OCI-LY7 (cell line): Measurements from ENCODE around the gene APOE.

Source experiments
- CTCF ChIP-seq: fragments of 200-600 bp; sonication (generic); conservative IDR thresholded peaks from 2 replicates; pipeline ENCODE4 v1.5.1; 2014; ENCODE audit warnings: mild to moderate bottlenecking, antibody characterized with exemption, low read length, moderate library complexity, mixed read lengths
- EZH2phosphoT487 ChIP-seq: fragments of 200-600 bp; sonication (generic); IDR thresholded peaks from 2 replicates; pipeline ENCODE4 v1.6.1; 2018; ENCODE audit warnings: low read depth, borderline replicate concordance, mild to moderate bottlenecking, mixed run types, antibody characterized with exemption, low read length, moderate library complexity, mixed read lengths

- TF ChIP-seq CTCF (no peak), EZH2phosphoT487 (no peak)
Observed at GRCh38 chr19:44863990-44864389, 41.6 kb upstream of the APOE start.
